ENCODE results near the gene THOC1. TPM values are rescaled to one million over a fixed set of nuclear protein-coding genes. Genes with fewer than 3 reads are reported as not detected.

Gene THOC1
- polyA plus RNA-seq, 4 donors, result 56.9 to 124 (median 75.9) TPM

- no peak for DNase-seq (ENCODE audit: low read depth in 4 of 4, low spot score in 3 of 4)
Measured at GRCh38 chr18:217532-218336, 50.1 kb downstream of the THOC1 start.

DNA sequence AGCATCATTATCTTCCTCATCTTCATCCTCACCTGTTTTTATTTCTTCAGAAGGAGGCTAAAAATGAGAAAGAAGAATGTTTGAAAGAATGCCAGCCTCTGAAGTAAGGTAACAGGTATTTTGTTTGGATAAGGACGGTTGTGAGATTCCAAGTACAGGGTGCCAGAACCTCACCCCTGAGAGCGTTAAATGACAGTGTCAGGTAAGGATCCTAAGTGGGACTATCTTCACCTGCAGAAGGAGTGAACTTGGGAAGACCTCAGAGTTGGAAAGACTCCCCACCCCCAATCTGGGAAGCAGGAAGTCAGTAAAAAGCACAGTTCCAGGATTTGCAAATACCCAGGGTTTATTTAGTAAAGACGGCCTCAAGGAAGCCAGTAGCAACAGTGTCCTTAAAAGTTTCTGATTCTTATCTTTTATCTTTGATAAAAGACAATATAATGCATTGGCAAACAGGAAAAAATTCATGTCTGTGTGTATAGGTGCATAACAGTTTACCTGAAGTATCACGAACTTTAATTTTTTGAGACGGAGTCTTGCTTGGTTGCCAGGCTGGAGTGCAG is 52.3 kb downstream of the THOC1 start:
- no peak for DNase-seq (ENCODE audit: low read depth in 4 of 4, low spot score in 3 of 4)

- DNase-seq (ENCODE audit: low read depth in 4 of 4, low spot score in 3 of 4), result no peak
Measured at GRCh38 chr18:213966-214365, 53.9 kb downstream of the THOC1 start.

DNA sequence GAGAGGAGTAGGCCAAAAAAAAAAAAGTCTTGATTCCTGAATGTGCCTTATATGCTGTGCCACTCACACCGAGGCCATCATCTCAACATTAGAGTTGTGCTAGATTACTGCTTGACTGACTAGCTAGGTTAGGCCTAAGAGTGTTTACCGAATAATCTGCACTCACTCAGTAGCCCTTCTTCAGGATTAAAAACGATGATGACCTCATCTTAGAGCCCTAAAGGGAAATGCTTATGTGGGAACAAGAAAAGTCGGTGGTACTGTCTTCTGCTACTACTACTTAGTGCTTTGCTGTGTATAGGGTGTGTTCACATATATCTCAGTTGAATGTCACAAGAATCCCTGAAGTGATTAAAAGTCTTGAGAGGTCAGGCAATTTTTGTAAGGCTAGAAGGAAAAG is 54.3 kb downstream of the THOC1 start:
- DNase-seq (ENCODE audit: low read depth in 4 of 4, low spot score in 3 of 4), result no peak

DNA sequence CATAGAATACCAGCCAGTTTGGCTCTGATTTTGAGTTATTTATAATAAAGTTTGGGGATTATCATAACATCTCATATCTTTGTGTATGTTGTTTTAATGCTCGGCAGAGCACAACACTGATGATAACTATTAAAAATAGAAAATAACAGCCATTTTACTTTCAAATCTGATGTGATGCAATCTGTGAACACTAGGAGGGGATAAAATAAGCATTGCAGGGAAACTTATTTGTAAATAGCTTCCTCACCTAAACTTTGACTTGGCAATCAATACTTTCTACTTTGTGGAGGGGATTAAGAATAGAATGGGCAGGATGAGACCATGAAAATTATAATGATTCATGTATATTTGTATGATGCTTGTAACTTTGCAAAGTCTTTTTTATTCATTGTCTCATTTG is 55.1 kb downstream of the THOC1 start:
- DNase-seq (ENCODE audit: low read depth in 4 of 4, low spot score in 3 of 4), result no peak

- DNase-seq (ENCODE audit: low read depth in 4 of 4, low spot score in 3 of 4), result no peak
Measured at GRCh38 chr18:211582-211981, 56.3 kb downstream of the THOC1 start.

- DNase-seq (ENCODE audit: low read depth in 4 of 4, low spot score in 3 of 4), result no peak
Measured at GRCh38 chr18:210733-211132, 57.1 kb downstream of the THOC1 start.

GRCh38 chr18:210075-210474 is 57.8 kb downstream of the THOC1 start:
- DNase-seq (ENCODE audit: low read depth in 4 of 4, low spot score in 3 of 4), result no peak

DNA sequence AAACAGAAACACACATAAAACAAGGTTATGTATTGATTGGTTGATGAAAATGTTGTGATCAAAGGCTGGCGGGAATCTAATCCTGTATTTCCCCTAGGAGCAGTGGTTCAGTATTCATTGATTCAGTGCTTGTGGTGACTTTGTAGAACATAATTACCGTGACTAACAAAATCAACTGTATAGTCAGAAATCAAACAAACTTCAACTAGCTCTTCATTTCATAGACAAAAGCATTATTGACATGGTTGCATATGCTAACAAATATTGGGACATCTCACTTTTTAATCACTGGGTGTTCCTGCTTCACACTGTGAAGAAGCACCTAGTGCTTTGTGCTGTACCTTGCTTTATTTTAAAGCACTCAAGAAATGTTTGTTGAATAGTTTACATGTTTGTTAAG is 68.1 kb downstream of the THOC1 start:
- DNase-seq (ENCODE audit: low read depth in 4 of 4, low spot score in 3 of 4), result no peak

DNA sequence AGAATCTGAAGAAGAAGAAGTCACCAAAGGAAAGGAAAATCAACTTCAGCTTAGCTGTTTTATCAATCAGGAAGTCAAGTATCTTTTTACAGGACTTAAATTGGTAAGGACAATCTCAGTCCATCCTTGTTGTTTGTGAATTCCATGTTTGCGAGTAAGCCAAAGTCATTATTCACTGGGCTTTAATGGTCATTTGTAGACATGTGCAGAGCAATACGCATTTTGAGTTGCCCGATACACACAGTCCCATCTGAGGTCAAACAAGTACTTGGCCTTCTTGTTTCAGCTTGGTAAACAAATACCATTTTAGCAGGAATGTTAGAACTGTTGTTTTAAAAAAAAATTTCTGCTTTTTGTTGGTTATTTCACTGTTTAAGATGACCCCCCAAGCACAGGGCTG is 68.6 kb downstream of the THOC1 start:
- no peak for DNase-seq (ENCODE audit: low read depth in 4 of 4, low spot score in 3 of 4)

- DNase-seq (ENCODE audit: low read depth in 4 of 4, low spot score in 3 of 4), result no peak
Measured at GRCh38 chr18:195651-196050, 72.2 kb downstream of the THOC1 start.

DNA sequence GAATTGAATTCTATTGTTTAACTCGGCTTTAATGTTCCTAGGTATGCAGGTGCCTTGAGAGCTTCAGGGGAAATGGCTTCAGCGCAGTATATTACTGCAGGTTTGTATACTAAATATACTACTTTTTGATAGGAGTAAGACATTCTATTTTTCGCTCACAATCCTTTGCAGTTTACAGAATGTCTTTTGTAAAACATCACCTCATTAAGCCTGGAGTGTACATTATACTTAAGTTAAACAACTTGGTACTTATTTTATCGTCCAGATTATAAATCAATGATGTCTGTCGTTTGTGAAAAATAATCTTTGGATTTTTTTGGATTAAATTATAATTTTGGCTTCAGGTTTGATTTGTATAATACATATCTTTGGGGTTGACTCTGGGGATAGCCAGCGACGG is 75.0 kb downstream of the THOC1 start:
- DNase-seq (ENCODE audit: low read depth in 4 of 4, low spot score in 3 of 4), result no peak

DNA sequence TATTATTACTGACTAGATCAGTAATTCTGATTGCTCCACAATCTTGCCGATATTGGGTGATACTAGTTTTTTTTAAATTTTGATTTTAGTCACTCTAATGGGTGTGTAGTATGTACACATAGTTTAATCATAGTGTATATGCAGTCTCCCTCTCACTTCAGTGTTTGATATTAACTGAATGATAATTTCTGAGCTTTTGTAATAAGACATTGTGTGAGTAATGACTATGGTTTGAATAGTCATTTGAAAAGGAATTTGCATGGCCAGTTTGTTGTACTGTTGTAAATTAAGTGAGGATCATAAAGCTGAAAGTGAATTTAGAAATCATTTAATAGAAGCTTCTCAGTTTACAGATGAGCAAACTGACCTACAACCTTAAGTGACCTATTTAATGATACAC is 76.1 kb downstream of the THOC1 start:
- no peak for DNase-seq (ENCODE audit: low read depth in 4 of 4, low spot score in 3 of 4)

GRCh38 chr18:189254-189653 is 78.6 kb downstream of the THOC1 start:
- no peak for DNase-seq (ENCODE audit: low read depth in 4 of 4, low spot score in 3 of 4)

- DNase-seq (ENCODE audit: low read depth in 4 of 4, low spot score in 3 of 4), result no peak
Measured at GRCh38 chr18:183769-184168, 84.1 kb downstream of the THOC1 start.

GRCh38 chr18:181711-182110 is 86.1 kb downstream of the THOC1 start:
- DNase-seq (ENCODE audit: low read depth in 4 of 4, low spot score in 3 of 4), result no peak

- DNase-seq (ENCODE audit: low read depth in 4 of 4, low spot score in 3 of 4), result no peak
Measured at GRCh38 chr18:179499-179898, 88.3 kb downstream of the THOC1 start.

GRCh38 chr18:172361-172760 is 95.5 kb downstream of the THOC1 start:
- no peak for DNase-seq (ENCODE audit: low read depth in 4 of 4, low spot score in 3 of 4)

Measured in left renal pelvis (tissue), 4 donors.